Renal pelvis (tissue), 12 donors: ENCODE measurements around the gene PBXIP1. TPM values are rescaled to one million over a fixed set of nuclear protein-coding genes. Genes with fewer than 3 reads are reported as not detected.

Experiments
- DNase-seq: peaks from one replicate; pipeline ENCODE4 v3.0.0-alpha.2; 2013
- long read RNA-seq, 16 experiments: transcript quantifications; one replicate each; lab custom pipeline, GENCODE V29; 2026
- polyA plus RNA-seq, 3 donors: library from polyadenylated mRNA; unstranded; fragments of 120-200 nt; gene quantifications; one replicate each; pipeline ENCODE4 v1.2.1, GENCODE V29; 2013; ENCODE audit not compliant: insufficient read length in 3 of 3

The PBXIP1 gene
- polyA plus RNA-seq: 10 to 100 TPM; 76.2 to 80.3 (median 76.6) TPM
- long read RNA-seq, donor 1, transcript PBXIP1-202 (11 exons, 3,212 nt): major isoform, 5 of 5 reads
- long read RNA-seq, donor 1, partial matches to known transcripts: 0 of 5 reads
- long read RNA-seq, donor 1, other reads (novel, unspliced or antisense): 0 of 5 reads
- long read RNA-seq, donor 2, transcript PBXIP1-202 (11 exons, 3,212 nt): major isoform, 9 of 9 reads
- long read RNA-seq, donor 2, partial matches to known transcripts: 0 of 9 reads
- long read RNA-seq, donor 2, other reads (novel, unspliced or antisense): 0 of 9 reads
- long read RNA-seq, donor 3, partial matches to known transcripts: 24 of 26 reads
- long read RNA-seq, donor 3, other reads (novel, unspliced or antisense): 0 of 26 reads
- long read RNA-seq, donor 4, partial matches to known transcripts: 0 of 3 reads
- long read RNA-seq, donor 4, other reads (novel, unspliced or antisense): 0 of 3 reads
- long read RNA-seq, donor 5, partial matches to known transcripts: 5 of 6 reads
- long read RNA-seq, donor 5, other reads (novel, unspliced or antisense): 0 of 6 reads
- long read RNA-seq, donor 6, transcript PBXIP1-202 (11 exons, 3,212 nt): major isoform, 5 of 5 reads
- long read RNA-seq, donor 6, partial matches to known transcripts: 0 of 5 reads
- long read RNA-seq, donor 6, other reads (novel, unspliced or antisense): 0 of 5 reads
- long read RNA-seq, donor 7, partial matches to known transcripts: 16 of 17 reads
- long read RNA-seq, donor 7, other reads (novel, unspliced or antisense): 0 of 17 reads
- long read RNA-seq, donor 8, partial matches to known transcripts: 0 of 1 reads
- long read RNA-seq, donor 8, other reads (novel, unspliced or antisense): 0 of 1 reads
- long read RNA-seq, donor 9, partial matches to known transcripts: 0 of 2 reads
- long read RNA-seq, donor 9, other reads (novel, unspliced or antisense): 0 of 2 reads
- long read RNA-seq, donor 10, transcript PBXIP1-202 (11 exons, 3,212 nt): major isoform, 5 of 12 reads
- long read RNA-seq, donor 10, partial matches to known transcripts: 7 of 12 reads
- long read RNA-seq, donor 10, other reads (novel, unspliced or antisense): 0 of 12 reads
- long read RNA-seq, donor 11, partial matches to known transcripts: 5 of 6 reads
- long read RNA-seq, donor 11, other reads (novel, unspliced or antisense): 0 of 6 reads
- long read RNA-seq, donor 12, partial matches to known transcripts: 6 of 10 reads
- long read RNA-seq, donor 12, other reads (novel, unspliced or antisense): 0 of 10 reads
- long read RNA-seq, donor 13, partial matches to known transcripts: 9 of 10 reads
- long read RNA-seq, donor 13, other reads (novel, unspliced or antisense): 0 of 10 reads
- long read RNA-seq, donor 14: 0 reads
- long read RNA-seq, donor 15, partial matches to known transcripts: 5 of 8 reads
- long read RNA-seq, donor 15, other reads (novel, unspliced or antisense): 0 of 8 reads
- long read RNA-seq, donor 16, partial matches to known transcripts: 20 of 21 reads
- long read RNA-seq, donor 16, other reads (novel, unspliced or antisense): 0 of 21 reads

- peak; percentile 98 for DNase-seq
Observed at GRCh38 chr1:154955718-154956543, at the start of gene PBXIP1. Gene PBXIP1 (minus strand): TSS chr1:154956099. CDS start chr1:154953721, 2,378 bp downstream.

GRCh38 chr1:155005076-155006011, 49.4 kb upstream of the PBXIP1 start:
- DNase-seq: no peak

GRCh38 chr1:155004352-155005075, 48.6 kb upstream of the PBXIP1 start:
- DNase-seq: no peak

- DNase-seq: no peak
Observed at GRCh38 chr1:155003766-155004351, 48.0 kb upstream of the PBXIP1 start.

- no peak for DNase-seq
Observed at GRCh38 chr1:155003227-155003765, 47.4 kb upstream of the PBXIP1 start.

GRCh38 chr1:155002464-155003226, 46.7 kb upstream of the PBXIP1 start, which contains the start of gene ZBTB7B:
Gene ZBTB7B (plus strand): TSS chr1:155002802. CDS start chr1:155014661, 11,859 bp downstream.
- no peak for DNase-seq

GRCh38 chr1:155001675-155002463, 46.0 kb upstream of the PBXIP1 start:
- DNase-seq: peak; percentile 99

- no peak for DNase-seq
Observed at GRCh38 chr1:155001425-155001674, 45.5 kb upstream of the PBXIP1 start.

GRCh38 chr1:155000726-155001424, 45.0 kb upstream of the PBXIP1 start:
- peak; percentile 95 for DNase-seq

GRCh38 chr1:155000411-155000725, 44.5 kb upstream of the PBXIP1 start:
- DNase-seq: no peak

GRCh38 chr1:154999571-155000410, 43.9 kb upstream of the PBXIP1 start:
- DNase-seq: no peak

- DNase-seq: no peak
Observed at GRCh38 chr1:154998818-154999570, 43.1 kb upstream of the PBXIP1 start.

- no peak for DNase-seq
Observed at GRCh38 chr1:154998201-154998780, 42.4 kb upstream of the PBXIP1 start.
